ENCODE results near the gene NPDC1.

NPDC1 gene

GRCh38 chr9:137025517-137025966 is 20.4 kb downstream of the NPDC1 start:
- no peak for DNase-seq (ENCODE audit: low spot score)

- DNase-seq (ENCODE audit: low spot score) = no peak
Observed at GRCh38 chr9:137023583-137023991, 22.4 kb downstream of the NPDC1 start.

- no peak for DNase-seq (ENCODE audit: low spot score)
Observed at GRCh38 chr9:137023157-137023556, 22.8 kb downstream of the NPDC1 start.

GRCh38 chr9:137022662-137023008 is 23.3 kb downstream of the NPDC1 start:
- no peak for DNase-seq (ENCODE audit: low spot score)

- DNase-seq (ENCODE audit: low spot score) = no peak
Observed at GRCh38 chr9:137021979-137022661, 23.9 kb downstream of the NPDC1 start.

- no peak for DNase-seq (ENCODE audit: low spot score)
Observed at GRCh38 chr9:137021568-137021978, 24.4 kb downstream of the NPDC1 start.

- no peak for DNase-seq (ENCODE audit: low spot score)
Observed at GRCh38 chr9:137020771-137021567, 25.0 kb downstream of the NPDC1 start.

- no peak for DNase-seq (ENCODE audit: low spot score)
Observed at GRCh38 chr9:137019891-137020683, 25.9 kb downstream of the NPDC1 start.

GRCh38 chr9:137018761-137019559 is 27.0 kb downstream of the NPDC1 start:
- no peak for DNase-seq (ENCODE audit: low spot score)

GRCh38 chr9:137017791-137018497 is 28.0 kb downstream of the NPDC1 start:
- DNase-seq (ENCODE audit: low spot score) = no peak

- DNase-seq (ENCODE audit: low spot score) = no peak
Observed at GRCh38 chr9:137017071-137017470, 28.9 kb downstream of the NPDC1 start.

GRCh38 chr9:137016436-137016835 is 29.5 kb downstream of the NPDC1 start:
- no peak for DNase-seq (ENCODE audit: low spot score)

- DNase-seq (ENCODE audit: low spot score) = no peak
Observed at GRCh38 chr9:137015976-137016375, 30.0 kb downstream of the NPDC1 start.

- no peak for DNase-seq (ENCODE audit: low spot score)
Observed at GRCh38 chr9:137015540-137015930, 30.4 kb downstream of the NPDC1 start.

GRCh38 chr9:137014776-137015539 is 31.0 kb downstream of the NPDC1 start:
- DNase-seq (ENCODE audit: low spot score) = no peak

- no peak for DNase-seq (ENCODE audit: low spot score)
Observed at GRCh38 chr9:137014166-137014565, 31.8 kb downstream of the NPDC1 start.

GRCh38 chr9:137013571-137013940 is 32.4 kb downstream of the NPDC1 start:
- DNase-seq (ENCODE audit: low spot score) = no peak

- DNase-seq (ENCODE audit: low spot score) = no peak
Observed at GRCh38 chr9:137012694-137013570, 33.0 kb downstream of the NPDC1 start.

- no peak for DNase-seq (ENCODE audit: low spot score)
Observed at GRCh38 chr9:137011907-137012675, 33.9 kb downstream of the NPDC1 start.
